GM18502 (cell line): ENCODE results near the gene LRRTM3.

ENCODE experiments used
- ATAC-seq: cut with Tn5 transposase; IDR thresholded peaks from one replicate; pipeline ENCODE4 v1.9.1; 2021; ENCODE audit warnings: mild to moderate bottlenecking; ENCODE audit not compliant: unreplicated experiment, poor library complexity

LRRTM3 gene

DNA sequence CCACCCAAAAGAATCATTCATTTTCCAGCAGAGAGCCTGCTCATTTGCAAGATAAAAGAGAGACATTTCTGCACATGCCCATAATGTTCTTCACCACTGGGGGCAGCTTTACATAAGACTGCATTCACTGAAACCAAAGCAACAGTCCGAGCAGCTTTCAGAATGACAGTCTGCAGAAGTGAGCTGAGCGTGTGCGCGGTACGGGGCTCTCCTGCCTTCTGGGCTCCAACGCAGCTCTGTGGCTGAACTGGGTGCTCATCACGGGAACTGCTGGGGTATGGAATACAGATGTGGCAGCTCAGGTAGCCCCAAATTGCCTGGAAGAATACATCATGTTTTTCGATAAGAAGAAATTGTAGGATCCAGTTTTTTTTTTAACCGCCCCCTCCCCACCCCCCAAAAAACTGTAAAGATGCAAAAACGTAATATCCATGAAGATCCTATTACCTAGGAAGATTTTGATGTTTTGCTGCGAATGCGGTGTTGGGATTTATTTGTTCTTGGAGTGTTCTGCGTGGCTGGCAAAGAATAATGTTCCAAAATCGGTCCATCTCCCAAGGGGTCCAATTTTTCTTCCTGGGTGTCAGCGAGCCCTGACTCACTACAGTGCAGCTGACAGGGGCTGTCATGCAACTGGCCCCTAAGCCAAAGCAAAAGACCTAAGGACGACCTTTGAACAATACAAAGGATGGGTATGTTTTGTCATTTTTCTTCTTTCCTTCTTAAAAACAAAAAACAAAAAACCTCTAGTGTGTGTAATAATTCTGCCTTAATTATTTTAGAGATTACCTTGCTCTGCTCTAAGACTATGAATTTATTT lies at the start of gene LRRTM3:
LRRTM3 (plus strand) TSS at position 141 of the 820 bp plus-strand sequence.
- peak; percentile 100 for ATAC-seq

DNA sequence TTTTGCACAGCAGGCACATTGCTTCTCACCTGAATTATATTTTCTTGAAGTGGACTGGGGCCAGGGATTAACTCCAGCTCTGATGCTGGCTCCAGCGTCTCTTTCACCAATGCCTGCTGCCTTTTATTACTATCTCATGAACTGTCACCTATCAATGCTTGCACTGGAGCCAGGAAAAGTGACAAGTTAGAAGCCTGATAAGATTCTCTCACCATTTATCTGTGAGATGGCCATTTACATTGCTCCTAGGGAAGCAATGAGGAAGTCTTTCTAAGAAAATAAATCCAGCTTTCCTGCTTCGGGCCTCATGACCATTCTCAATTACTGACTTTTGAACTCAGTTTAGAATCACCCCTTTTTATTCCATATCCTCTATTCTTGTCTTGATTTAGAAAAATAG lies 48.5 kb upstream of the LRRTM3 start:
- no peak for ATAC-seq

DNA sequence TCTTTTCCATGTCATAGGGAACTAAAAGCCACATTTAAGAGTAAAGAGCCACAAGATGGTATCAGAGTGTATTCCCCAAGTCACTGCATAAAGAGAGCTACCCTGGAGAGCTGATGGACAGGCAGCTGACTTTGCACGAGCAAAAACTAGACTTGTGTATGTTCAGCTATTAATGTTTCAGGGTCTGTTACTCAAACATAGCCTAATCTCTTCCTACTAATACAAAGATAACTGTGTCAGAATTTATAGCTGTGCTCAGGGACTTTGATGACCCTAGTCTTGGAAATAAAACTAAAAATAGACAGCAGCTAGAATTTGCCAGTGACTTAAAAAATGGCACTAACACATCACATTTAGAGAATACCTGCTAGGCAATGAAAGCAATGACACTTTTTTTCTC lies 45.5 kb upstream of the LRRTM3 start:
- ATAC-seq, result no peak

DNA sequence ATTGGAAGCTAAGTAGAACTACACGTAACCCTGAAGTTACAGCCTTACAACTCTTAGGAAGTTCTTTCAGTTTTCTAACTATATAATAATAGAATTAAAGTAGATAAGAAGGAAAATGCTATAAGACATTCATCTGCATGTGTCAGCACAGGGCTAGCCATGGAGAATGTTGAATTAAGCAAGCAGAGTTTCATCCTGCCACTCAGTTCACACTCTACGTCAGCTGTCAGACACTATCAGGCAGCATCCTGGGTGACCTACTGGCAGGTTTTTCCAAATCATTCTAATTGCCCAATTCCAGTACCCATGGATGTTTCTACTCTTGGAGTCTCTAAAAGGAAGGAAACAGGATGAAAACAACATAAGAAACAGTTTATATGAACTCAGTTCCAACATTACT lies 45.0 kb upstream of the LRRTM3 start:
- no peak for ATAC-seq

DNA sequence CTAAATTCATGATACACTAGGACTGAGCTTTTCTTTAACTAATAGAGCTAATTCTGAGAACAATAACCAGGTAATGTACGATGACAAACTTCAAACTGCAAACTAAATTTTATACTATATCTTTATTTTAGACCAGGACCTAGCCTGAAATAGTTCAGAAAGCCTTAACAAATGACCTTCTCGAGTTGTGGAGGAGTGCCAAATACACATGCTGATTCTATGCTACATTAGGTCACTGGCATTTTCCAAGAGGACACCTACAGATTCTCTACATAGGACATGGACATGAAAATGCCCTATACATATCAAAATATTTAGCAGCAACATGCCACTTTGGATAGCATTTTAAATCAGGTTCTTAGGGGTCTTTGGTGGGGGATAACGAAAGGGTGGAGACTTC lies 44.0 kb upstream of the LRRTM3 start:
- no peak for ATAC-seq

DNA sequence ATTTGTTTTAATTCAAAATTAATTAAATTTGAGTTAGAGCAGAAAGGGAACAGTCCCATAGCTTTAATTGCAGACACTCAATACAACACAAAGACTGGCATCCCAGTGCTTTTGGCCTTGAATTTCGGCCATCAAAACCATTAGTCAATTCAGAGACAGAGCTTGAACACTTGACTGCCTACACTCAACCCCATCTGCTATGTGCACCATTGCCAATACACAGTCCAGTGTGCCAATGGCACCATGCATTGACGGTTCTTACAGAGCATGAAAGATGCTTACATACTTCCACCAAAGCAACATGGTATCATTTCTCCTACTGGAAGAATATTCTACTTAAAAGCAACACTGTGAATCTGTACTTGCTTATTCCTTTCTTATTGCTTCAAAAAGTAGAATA lies 43.6 kb upstream of the LRRTM3 start:
- no peak for ATAC-seq

DNA sequence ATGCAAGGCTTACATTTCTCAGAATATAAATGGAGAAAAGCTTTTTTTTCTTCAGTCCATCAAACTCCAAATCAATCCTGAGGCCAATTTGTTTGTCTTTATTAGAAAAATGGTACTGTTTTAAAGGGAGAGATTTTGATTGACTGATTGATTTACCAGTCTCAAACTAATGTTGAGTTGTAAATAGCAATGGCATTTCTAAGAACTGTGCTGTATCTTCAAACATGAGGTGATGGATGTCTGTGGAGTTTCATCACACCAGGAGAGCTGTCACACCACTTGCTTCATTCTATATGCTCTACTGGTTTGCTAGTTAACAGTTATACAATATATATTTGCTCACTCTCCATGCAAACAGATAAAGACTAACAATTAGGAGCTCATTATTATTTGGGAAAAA lies 39.0 kb upstream of the LRRTM3 start:
- ATAC-seq, result no peak

DNA sequence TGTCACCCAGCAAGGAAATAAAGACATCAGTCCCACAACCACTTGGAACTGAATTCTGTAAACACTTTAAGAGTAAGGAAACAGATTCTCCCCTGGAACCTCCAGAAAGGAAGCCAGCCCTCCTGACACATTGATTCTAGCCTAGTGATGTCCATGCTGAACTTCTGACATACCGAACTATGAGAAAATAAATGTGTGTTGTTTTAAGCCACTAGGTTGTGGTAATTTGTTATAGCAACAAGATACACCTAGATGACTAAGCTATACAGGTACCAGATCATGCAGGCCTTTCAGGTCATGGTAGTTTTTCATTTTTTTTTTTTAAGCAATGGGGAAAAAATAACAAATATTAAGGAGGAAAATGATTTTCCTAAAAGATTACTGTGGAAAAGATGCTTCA lies 37.6 kb upstream of the LRRTM3 start:
- no peak for ATAC-seq

DNA sequence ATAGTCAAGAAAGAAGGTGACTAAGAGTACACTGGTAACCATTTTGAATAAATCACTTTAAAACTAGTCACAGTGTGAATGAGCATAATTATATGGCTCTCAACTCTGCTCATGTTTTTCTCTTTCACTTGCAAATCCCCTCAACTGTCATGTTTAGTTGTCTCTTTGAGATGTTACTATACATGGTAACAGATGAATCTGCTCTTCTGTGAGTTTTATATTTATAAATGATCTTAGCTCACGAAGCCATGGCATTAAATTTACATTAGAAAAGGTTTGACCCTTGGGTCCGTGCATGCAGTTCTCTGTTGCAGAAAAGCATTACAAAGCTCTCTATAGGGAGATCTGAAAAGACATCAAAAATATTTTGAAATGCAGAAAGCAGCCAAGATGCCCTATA lies 33.0 kb upstream of the LRRTM3 start:
- no peak for ATAC-seq

DNA sequence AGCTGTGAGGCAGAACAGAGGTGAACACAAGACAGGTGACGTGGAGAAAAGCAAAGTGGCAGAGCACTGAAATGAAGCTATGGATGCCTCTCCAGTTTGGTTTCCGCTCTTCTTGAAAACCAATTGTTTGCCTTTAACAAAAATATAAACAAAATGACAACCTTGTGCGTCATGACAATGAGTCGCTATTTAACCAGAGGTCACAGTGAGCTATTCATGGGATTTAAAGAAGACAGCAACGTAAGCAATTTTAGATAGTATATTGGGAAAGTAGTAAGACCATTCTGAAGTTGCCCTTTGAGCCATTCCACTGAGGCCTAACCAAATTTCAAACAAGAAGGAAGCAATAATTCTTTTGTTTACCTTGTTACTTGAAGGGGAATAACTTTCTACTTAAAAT lies 15.2 kb upstream of the LRRTM3 start:
- no peak for ATAC-seq

DNA sequence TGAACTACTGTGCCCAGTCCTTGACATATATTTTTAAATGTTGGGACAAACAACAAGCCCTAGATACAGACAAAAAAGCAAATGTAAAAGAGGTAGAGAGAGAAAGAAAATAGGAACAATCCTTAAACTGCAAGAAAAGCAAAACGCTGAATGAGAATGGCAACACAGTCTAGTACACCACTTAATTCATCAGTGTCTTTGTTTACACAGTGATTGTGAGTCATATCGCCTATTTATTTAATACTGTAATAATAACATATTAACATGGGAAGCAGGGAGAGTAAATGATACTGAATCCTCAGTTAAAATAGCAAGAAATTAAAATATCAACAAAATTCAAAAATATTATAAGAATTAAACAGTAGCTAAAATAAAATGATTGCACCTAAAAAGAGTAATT lies 9.8 kb upstream of the LRRTM3 start:
- no peak for ATAC-seq

DNA sequence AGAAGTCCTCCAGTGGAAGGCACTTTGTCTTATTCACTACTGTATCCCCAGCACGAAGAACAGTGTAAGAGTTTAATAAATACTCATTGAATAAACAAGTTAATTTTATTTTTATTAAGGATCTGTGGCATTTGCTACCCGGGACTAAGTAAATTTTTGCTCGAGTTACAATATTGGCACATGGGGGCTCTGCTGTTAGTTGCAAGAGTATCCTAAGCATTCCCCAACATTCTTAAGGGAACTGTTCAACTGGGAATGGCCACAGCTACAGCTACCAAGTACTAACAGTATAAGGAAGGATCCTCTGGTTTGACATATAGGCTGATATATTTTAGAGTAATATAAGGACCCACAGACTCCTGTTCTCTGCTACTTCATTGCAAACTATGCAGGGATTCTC lies 8.7 kb upstream of the LRRTM3 start:
- ATAC-seq, result no peak

DNA sequence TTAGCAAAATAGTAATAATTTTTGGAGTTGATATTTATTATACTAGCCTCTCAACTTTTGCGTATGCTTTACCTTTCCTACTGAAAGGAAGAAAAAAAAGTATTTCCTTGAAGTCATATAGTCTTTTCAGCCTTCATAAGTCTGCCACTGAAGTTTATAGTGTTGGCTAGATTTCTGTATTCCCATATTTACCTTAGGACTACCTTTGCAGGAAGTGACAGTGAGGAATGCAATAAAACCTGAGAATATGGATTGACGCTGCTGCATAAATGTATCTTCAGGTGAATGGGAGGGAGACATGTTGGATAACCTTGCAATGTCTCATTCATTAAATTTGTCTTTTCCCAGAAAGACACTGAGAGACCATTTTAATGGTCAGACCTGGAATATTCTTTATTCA lies 6.6 kb upstream of the LRRTM3 start:
- ATAC-seq, result no peak

DNA sequence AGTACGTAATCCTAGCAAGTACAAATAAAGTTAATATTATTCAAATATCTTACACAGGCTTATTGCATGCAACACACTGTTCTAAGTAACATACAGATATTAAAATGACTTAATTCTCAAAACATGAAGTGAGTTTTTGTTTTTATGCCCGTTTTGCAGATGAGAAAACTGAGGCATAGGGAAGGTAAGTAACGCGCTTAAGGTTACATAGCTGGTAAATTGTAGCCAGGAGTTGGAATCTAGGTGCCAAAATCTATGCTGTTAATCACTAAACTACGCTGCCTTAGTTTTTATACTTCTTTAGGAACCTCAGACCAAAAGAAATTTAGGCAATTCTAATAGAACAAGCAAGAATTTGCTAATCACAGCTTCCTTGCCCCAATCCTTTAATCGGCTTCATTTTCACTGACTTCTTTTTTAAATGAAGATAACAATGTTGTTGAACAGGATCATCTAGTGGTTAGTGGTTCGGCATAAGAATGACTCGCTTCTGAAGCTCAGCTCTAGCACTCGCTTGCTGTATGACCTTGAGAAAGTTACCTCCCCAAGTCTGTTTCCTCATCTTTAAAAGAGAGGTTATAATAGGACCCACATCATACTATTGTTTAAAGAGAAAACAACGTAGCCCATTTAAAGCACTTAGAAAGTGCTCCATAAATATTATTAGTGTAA lies 1.0 kb upstream of the LRRTM3 start:
- no peak for ATAC-seq

DNA sequence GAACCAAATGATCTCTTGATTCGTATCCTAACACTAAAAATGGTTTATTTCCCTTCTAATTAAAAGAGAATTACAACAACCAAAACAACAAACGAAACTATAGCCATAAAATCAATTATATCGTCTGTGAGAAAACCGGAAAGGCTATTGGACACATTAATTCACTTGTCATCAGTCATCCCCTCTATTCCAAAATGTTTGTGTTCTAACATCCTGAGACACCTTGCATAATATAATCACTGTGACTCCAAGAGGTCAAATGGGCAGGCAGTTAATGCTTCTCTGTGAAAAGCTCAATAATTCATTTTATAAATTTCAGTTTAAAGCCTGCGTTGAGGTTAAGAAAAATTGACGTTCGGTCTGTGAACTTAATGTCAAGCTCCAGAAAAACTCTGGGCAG lies 463 bp upstream of the LRRTM3 start:
- ATAC-seq, result no peak

DNA sequence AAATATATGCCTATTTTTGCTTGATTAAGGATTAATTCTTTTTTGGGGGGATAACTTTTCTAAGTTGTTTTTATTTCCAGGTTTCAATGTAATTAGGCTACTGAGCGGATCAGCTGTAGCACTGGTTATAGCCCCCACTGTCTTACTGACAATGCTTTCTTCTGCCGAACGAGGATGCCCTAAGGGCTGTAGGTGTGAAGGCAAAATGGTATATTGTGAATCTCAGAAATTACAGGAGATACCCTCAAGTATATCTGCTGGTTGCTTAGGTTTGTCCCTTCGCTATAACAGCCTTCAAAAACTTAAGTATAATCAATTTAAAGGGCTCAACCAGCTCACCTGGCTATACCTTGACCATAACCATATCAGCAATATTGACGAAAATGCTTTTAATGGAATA lies 1.0 kb downstream of the LRRTM3 start:
- no peak for ATAC-seq

DNA sequence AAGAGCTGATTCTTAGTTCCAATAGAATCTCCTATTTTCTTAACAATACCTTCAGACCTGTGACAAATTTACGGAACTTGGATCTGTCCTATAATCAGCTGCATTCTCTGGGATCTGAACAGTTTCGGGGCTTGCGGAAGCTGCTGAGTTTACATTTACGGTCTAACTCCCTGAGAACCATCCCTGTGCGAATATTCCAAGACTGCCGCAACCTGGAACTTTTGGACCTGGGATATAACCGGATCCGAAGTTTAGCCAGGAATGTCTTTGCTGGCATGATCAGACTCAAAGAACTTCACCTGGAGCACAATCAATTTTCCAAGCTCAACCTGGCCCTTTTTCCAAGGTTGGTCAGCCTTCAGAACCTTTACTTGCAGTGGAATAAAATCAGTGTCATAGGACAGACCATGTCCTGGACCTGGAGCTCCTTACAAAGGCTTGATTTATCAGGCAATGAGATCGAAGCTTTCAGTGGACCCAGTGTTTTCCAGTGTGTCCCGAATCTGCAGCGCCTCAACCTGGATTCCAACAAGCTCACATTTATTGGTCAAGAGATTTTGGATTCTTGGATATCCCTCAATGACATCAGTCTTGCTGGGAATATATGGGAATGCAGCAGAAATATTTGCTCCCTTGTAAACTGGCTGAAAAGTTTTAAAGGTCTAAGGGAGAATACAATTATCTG lies 1.6 kb downstream of the LRRTM3 start:
- ATAC-seq, result no peak

DNA sequence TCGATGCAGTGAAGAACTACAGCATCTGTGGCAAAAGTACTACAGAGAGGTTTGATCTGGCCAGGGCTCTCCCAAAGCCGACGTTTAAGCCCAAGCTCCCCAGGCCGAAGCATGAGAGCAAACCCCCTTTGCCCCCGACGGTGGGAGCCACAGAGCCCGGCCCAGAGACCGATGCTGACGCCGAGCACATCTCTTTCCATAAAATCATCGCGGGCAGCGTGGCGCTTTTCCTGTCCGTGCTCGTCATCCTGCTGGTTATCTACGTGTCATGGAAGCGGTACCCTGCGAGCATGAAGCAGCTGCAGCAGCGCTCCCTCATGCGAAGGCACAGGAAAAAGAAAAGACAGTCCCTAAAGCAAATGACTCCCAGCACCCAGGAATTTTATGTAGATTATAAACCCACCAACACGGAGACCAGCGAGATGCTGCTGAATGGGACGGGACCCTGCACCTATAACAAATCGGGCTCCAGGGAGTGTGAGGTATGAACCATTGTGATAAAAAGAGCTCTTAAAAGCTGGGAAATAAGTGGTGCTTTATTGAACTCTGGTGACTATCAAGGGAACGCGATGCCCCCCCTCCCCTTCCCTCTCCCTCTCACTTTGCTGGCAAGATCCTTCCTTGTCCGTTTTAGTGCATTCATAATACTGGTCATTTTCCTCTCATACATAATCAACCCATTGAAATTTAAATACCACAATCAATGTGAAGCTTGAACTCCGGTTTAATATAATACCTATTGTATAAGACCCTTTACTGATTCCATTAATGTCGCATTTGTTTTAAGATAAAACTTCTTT lies 2.3 kb downstream of the LRRTM3 start:
- no peak for ATAC-seq

DNA sequence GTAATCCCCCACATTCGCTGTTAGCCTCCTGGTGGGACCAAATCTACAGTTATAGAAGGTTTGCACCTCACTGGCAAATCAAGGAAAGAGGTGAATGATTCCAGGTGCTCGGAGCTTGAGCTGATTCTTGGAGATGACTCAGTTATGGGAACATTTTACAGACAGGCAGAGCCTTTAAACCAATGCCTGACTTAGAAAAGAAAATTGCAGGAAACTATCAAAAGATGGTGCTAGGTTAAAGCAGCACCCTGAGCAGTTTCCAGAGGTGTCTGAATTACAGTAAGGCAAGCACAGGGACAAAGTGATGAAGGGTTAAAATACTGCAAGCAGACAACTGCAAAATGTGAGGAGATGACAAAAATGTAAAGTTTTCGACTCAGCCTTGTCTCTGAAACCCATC lies 2.9 kb downstream of the LRRTM3 start:
- no peak for ATAC-seq

DNA sequence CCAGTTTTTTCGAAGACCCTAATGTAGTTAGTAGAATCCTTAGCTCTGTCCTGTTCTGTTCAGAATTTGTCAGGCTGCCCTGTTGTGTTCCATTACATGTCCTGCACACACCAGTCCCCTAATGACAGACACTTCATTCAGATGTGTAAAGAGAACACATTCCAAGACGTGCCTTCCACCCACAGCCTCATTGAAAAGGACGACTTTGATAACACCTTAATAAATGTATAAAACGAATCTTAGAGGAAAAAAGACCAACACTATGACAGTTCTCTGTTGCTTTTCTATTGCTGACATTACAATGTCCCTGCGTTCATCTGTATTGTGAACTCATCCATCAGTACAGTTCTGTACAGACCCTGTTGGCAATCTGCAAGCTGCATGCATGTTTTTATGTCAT lies 3.5 kb downstream of the LRRTM3 start:
- ATAC-seq, result no peak
